B cell (primary cell): ENCODE data around the gene VCL. TPM values are rescaled to one million over a fixed set of nuclear protein-coding genes. Genes with fewer than 3 reads are reported as not detected.

Experiments used
- ATAC-seq: fragments of 200-7000 bp; cut with Tn5 transposase; one replicate; pipeline ENCODE4 v1.10.0; 2021; ENCODE audit warnings: low read depth, mild to moderate bottlenecking, moderate number of reproducible peaks, moderate library complexity
- CTCF ChIA-PET: fragments of 350-600 bp; sonication (Branson Sonifier 250); formaldehyde crosslinking; loops from one replicate; lab custom pipeline; 2021; ENCODE audit warnings: antibody characterized with exemption, inconsistent platforms; lab: Charles Lee
- POLR2A ChIA-PET: fragments of 350-600 bp; sonication (Branson Sonifier 250); formaldehyde crosslinking; loops from one replicate; lab custom pipeline; 2021; ENCODE audit warnings: antibody characterized with exemption; lab: Charles Lee
- DNase-seq: peaks from one replicate; pipeline ENCODE4 v3.0.0; 2013
- H2AFZ ChIP-seq: 2 replicates; pipeline ENCODE4 v1.6.1; 2012; ENCODE audit warnings: mild to moderate bottlenecking, low read depth, low read length; ENCODE audit not compliant: insufficient read depth, poor library complexity, severe bottlenecking
- H3K27ac ChIP-seq, 2 donors: 1 replicate in 1 of 2; 2 replicates in 1 of 2; pipeline ENCODE4 v1.5.1; 2012 to 2013; ENCODE audit warnings: low read length in 2 of 2, mild to moderate bottlenecking in 2 of 2, moderate library complexity in 1 of 2
- H3K27me3 ChIP-seq, 4 experiments: fragments of 200-600 bp in 1 of 4; sonication (generic) in 1 of 4; replicated peaks in 1 of 4; 1 replicate in 2 of 4; 2 replicates in 2 of 4; pipeline versions ENCODE4 v1.6.1 to v1.7.0; 2013 to 2016; ENCODE audit warnings: low read length in 3 of 4, mild to moderate bottlenecking in 2 of 4, mixed read lengths in 1 of 4, moderate library complexity in 1 of 4; ENCODE audit not compliant: insufficient read depth in 4 of 4, control insufficient read depth in 3 of 4; ENCODE audit errors: control extremely low read depth in 1 of 4
- H3K36me3 ChIP-seq, 2 experiments: replicated peaks in 1 of 2; 1 replicate in 1 of 2; 2 replicates in 1 of 2; pipeline versions ENCODE4 v1.6.1 to v1.7.1; 2013; ENCODE audit warnings: low read length in 1 of 2; ENCODE audit not compliant: insufficient read depth in 2 of 2, control insufficient read depth in 1 of 2; ENCODE audit errors: control extremely low read depth in 1 of 2, extremely low read depth in 1 of 2
- H3K4me1 ChIP-seq, 2 donors: fragments of 200-600 bp in 1 of 2; sonication (generic) in 1 of 2; 1 replicate in 1 of 2; 2 replicates in 1 of 2; pipeline versions ENCODE4 v1.5.1 to v1.6.1; 2013 to 2017; ENCODE audit warnings: low read length in 2 of 2; ENCODE audit not compliant: control insufficient read depth in 2 of 2, insufficient read depth in 2 of 2
- H3K4me2 ChIP-seq: replicated peaks from 2 replicates; pipeline ENCODE3; 2012; ENCODE audit warnings: mild to moderate bottlenecking, low read depth, low read length; ENCODE audit not compliant: poor library complexity, severe bottlenecking
- H3K4me3 ChIP-seq, 5 experiments: fragments of 200-600 bp in 1 of 5; sonication (generic) in 1 of 5; 1 replicate in 3 of 5; 2 replicates in 2 of 5; pipeline versions ENCODE4 v1.5.1 to v1.7.0; 2011 to 2016; ENCODE audit warnings: low read length in 4 of 5, mild to moderate bottlenecking in 4 of 5, low read depth in 2 of 5, control low read depth in 1 of 5, moderate library complexity in 1 of 5; ENCODE audit not compliant: insufficient read depth in 1 of 5; ENCODE audit errors: control extremely low read depth in 1 of 5, extremely low read depth in 1 of 5
- H3K79me2 ChIP-seq: fragments of 200-600 bp; sonication (generic); one replicate; pipeline ENCODE4 v1.6.0; 2016; ENCODE audit warnings: low read length; ENCODE audit not compliant: control insufficient read depth, insufficient read depth
- H3K9ac ChIP-seq: fragments of 200-600 bp; sonication (generic); 2 replicates; pipeline ENCODE4 v1.6.1; 2017; ENCODE audit warnings: mild to moderate bottlenecking, low read length, moderate library complexity
- H3K9me3 ChIP-seq, 3 donors: one replicate each; pipeline versions ENCODE4 v1.6.1 to v1.7.1; 2013; ENCODE audit warnings: low read length in 2 of 3; ENCODE audit not compliant: control insufficient read depth in 2 of 3, insufficient read depth in 1 of 3; ENCODE audit errors: control extremely low read depth in 1 of 3
- H4K20me1 ChIP-seq: 2 replicates; pipeline ENCODE4 v1.6.0; 2012; ENCODE audit warnings: mild to moderate bottlenecking, low read length; ENCODE audit not compliant: insufficient read depth, control insufficient read depth, poor library complexity, severe bottlenecking
- H3K27ac Mint-ChIP-seq: one replicate; pipeline ENCODE4 v1.8.0; 2021; ENCODE audit warnings: mixed read lengths
- H3K27me3 Mint-ChIP-seq: one replicate; pipeline ENCODE4 v1.8.0; 2021; ENCODE audit warnings: mixed read lengths
- H3K4me1 Mint-ChIP-seq: one replicate; pipeline ENCODE4 v1.8.0; 2021; ENCODE audit warnings: mixed read lengths
- H3K4me3 Mint-ChIP-seq: one replicate; pipeline ENCODE4 v1.8.0; 2021; ENCODE audit warnings: mixed read lengths
- H3K9me3 Mint-ChIP-seq: one replicate; pipeline ENCODE4 v1.8.0; 2022; ENCODE audit warnings: mixed read lengths; ENCODE audit not compliant: insufficient read depth
- CTCF ChIP-seq: fragments of 200-600 bp; IDR thresholded peaks from one replicate; pipeline ENCODE4 v1.8.0; 2022; ENCODE audit warnings: antibody characterized with exemption, mild to moderate bottlenecking
- EZH2 ChIP-seq: IDR thresholded peaks from 2 replicates; pipeline ENCODE4 v1.6.1; 2012; ENCODE audit warnings: borderline replicate concordance, low read depth, mild to moderate bottlenecking, moderate library complexity, low read length; ENCODE audit not compliant: insufficient read depth, poor library complexity, severe bottlenecking
- WGBS: methylation state at CpG from one replicate; pipeline ENCODE4 v1.1.5; 2013; ENCODE audit warnings: missing lambda C conversion rate; ENCODE audit not compliant: insufficient coverage; 5-methylcytosine and 5-hydroxymethylcytosine counted together
- intact Hi-C: fragments of 100-400 bp; cut with micrococcal nuclease; formaldehyde crosslinking; loops from one replicate; pipeline ENCODE4 v1.10.0; 2022
- polyA plus RNA-seq: library from polyadenylated mRNA; depleted of rRNA; stranded (reverse); fragments of >200 nt; gene quantifications from 2 replicates; pipeline ENCODE4 v1.2.3, GENCODE V29; 2012
- total RNA-seq, 2 donors: library from RNA; stranded (reverse); fragments of 120-200 nt in 1 of 2; gene quantifications; 1 replicate in 1 of 2; 2 replicates in 1 of 2; pipeline versions ENCODE4 v1.2.3 to v1.2.4, GENCODE V29; 2013 to 2022

The VCL gene
- total and polyA plus RNA-seq, 2 donors (not counting 1 experiment from before 2014, with no cell fraction given), result 13.1 to 29.8 TPM

DNA sequence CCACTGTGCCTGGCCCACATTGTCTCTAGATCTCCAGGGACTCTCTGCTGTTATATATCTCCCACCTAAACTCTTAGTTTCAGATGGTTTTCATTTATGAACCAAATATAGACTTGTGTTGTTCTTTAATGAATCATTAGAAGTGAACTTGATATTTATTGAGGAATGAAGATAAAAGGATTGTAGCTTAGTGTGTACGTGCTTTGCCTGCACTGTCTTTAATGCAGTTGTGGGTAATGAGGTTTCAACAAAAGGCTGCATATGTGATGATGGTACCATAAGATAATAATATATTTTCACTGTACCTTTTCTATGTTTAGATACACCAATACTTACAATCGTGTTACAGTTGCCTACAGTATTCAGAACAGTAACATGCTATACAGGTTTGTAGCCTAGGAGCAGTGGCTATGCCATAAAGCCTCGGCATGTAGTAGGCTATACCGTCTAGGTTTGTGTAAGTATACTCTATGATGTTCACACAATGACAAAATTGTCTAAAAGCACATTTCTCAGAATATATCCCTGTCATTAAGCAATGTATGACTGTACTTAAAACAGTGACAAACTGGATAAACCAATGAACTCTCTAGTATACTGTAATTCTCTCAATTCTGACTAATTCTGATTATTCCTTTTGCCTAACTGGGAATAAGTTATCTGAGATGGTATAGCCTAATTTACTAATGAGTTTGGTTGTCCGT is 25.2 kb downstream of the VCL start:
- Histone ChIP-seq H4K20me1 (no peaks in the 10 kb centered on the region), H3K79me2 (peaks cover 3% of the 10 kb centered on the region), H3K36me3 (no peaks in the 10 kb centered on the region), H3K27me3 (no peaks in the 10 kb centered on the region), H3K4me1 (no peaks in the 10 kb centered on the region), H3K4me2 (no peak overlapping the region), H3K9me3 (no peaks in the 10 kb centered on the region), H3K27ac (no peak overlapping the region), H3K4me3 (no peak overlapping the region), H3K9ac (no peak overlapping the region), H2AFZ (no peak overlapping the region)
- 88% methylated on average over 1 of the region's 5 CpGs for WGBS
- POLR2A ChIA-PET, result no interaction called here
- H3K27me3 Mint-ChIP-seq, result no peaks in the 10 kb centered on the region
- H3K4me1 Mint-ChIP-seq, result peaks cover 9% of the 10 kb centered on the region
- intact Hi-C loops, result no loop called here
- ATAC-seq, result no peak
- CTCF ChIA-PET, result interaction anchor here (0.7 kb wide), 1 partner anchor 81 kb away, joined by 3 read pairs; no protein-coding TSS in a partner anchor
- TF ChIP-seq CTCF (no peak), EZH2 (no peak)
- no peak overlapping the region for H3K27ac Mint-ChIP-seq
- no peaks in the 10 kb centered on the region for H3K9me3 Mint-ChIP-seq
- no peak overlapping the region for H3K4me3 Mint-ChIP-seq
- no peak for DNase-seq

DNA sequence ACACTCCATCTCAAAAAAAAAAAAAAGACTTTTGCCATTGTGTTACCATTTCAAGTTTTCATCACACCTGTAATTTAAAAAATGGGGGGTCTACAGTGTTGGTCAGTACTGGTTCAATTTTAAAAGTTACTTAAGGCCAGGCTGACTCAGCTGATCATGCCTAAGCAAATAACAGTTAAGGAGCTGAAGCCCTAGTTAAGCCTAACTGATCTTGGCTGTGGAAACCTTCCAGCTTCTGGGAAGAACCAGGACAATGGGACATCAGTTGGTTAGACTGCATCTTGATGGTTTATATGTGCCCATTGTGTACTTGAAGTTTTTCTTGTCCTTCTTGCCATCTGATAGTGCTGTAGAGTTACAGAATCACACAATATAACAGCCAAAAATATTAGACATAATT is 26.7 kb downstream of the VCL start:
- no peaks in the 10 kb centered on the region for H4K20me1 ChIP-seq
- no peaks in the 10 kb centered on the region for H3K9me3 ChIP-seq
- ChIA-PET POLR2A (no interaction called here), CTCF (interaction anchor here (0.7 to 1.3 kb wide), 3 partner anchors 11 to 66 kb away, joined by 3 to 5 read pairs (median 4); no protein-coding TSS in a partner anchor)
- H3K9ac ChIP-seq, result no peak overlapping the region
- H3K27me3 ChIP-seq, result no peaks in the 10 kb centered on the region
- no peak overlapping the region for H2AFZ ChIP-seq
- Mint-ChIP-seq H3K27ac (no peak overlapping the region), H3K27me3 (no peaks in the 10 kb centered on the region), H3K9me3 (no peaks in the 10 kb centered on the region), H3K4me3 (no peak overlapping the region), H3K4me1 (peaks cover 6% of the 10 kb centered on the region)
- TF ChIP-seq CTCF (no peak), EZH2 (no peak)
- no peaks in the 10 kb centered on the region for H3K36me3 ChIP-seq
- H3K4me1 ChIP-seq, result no peaks in the 10 kb centered on the region
- H3K4me3 ChIP-seq, result no peak overlapping the region
- no peak overlapping the region for H3K27ac ChIP-seq
- H3K4me2 ChIP-seq, result no peak overlapping the region
- no peak for ATAC-seq
- H3K79me2 ChIP-seq, result peaks cover 3% of the 10 kb centered on the region
- intact Hi-C loops, result no loop called here
- no peak for DNase-seq
